B cell (primary cell): Measurements from ENCODE around the gene PTGS2. TPM values are rescaled to one million over a fixed set of nuclear protein-coding genes. Genes with fewer than 3 reads are reported as not detected.

Experiments
- ATAC-seq: fragments of 200-7000 bp; cut with Tn5 transposase; one replicate; pipeline ENCODE4 v1.10.0; 2021; ENCODE audit warnings: low read depth, mild to moderate bottlenecking, moderate number of reproducible peaks, moderate library complexity
- CTCF ChIA-PET: fragments of 350-600 bp; sonication (Branson Sonifier 250); formaldehyde crosslinking; loops from one replicate; lab custom pipeline; 2021; ENCODE audit warnings: antibody characterized with exemption, inconsistent platforms; lab: Charles Lee
- POLR2A ChIA-PET: fragments of 350-600 bp; sonication (Branson Sonifier 250); formaldehyde crosslinking; loops from one replicate; lab custom pipeline; 2021; ENCODE audit warnings: antibody characterized with exemption; lab: Charles Lee
- DNase-seq: peaks from one replicate; pipeline ENCODE4 v3.0.0; 2013
- H2AFZ ChIP-seq: 2 replicates; pipeline ENCODE4 v1.6.1; 2012; ENCODE audit warnings: mild to moderate bottlenecking, low read depth, low read length; ENCODE audit not compliant: insufficient read depth, poor library complexity, severe bottlenecking
- H3K27ac ChIP-seq, 2 donors: 1 replicate in 1 of 2; 2 replicates in 1 of 2; pipeline ENCODE4 v1.5.1; 2012 to 2013; ENCODE audit warnings: low read length in 2 of 2, mild to moderate bottlenecking in 2 of 2, moderate library complexity in 1 of 2
- H3K27me3 ChIP-seq, 4 experiments: fragments of 200-600 bp in 1 of 4; sonication (generic) in 1 of 4; replicated peaks in 1 of 4; 1 replicate in 2 of 4; 2 replicates in 2 of 4; pipeline versions ENCODE4 v1.6.1 to v1.7.0; 2013 to 2016; ENCODE audit warnings: low read length in 3 of 4, mild to moderate bottlenecking in 2 of 4, mixed read lengths in 1 of 4, moderate library complexity in 1 of 4; ENCODE audit not compliant: insufficient read depth in 4 of 4, control insufficient read depth in 3 of 4; ENCODE audit errors: control extremely low read depth in 1 of 4
- H3K36me3 ChIP-seq, 2 experiments: replicated peaks in 1 of 2; 1 replicate in 1 of 2; 2 replicates in 1 of 2; pipeline versions ENCODE4 v1.6.1 to v1.7.1; 2013; ENCODE audit warnings: low read length in 1 of 2; ENCODE audit not compliant: insufficient read depth in 2 of 2, control insufficient read depth in 1 of 2; ENCODE audit errors: control extremely low read depth in 1 of 2, extremely low read depth in 1 of 2
- H3K4me1 ChIP-seq, 2 donors: fragments of 200-600 bp in 1 of 2; sonication (generic) in 1 of 2; 1 replicate in 1 of 2; 2 replicates in 1 of 2; pipeline versions ENCODE4 v1.5.1 to v1.6.1; 2013 to 2017; ENCODE audit warnings: low read length in 2 of 2; ENCODE audit not compliant: control insufficient read depth in 2 of 2, insufficient read depth in 2 of 2
- H3K4me2 ChIP-seq: replicated peaks from 2 replicates; pipeline ENCODE3; 2012; ENCODE audit warnings: mild to moderate bottlenecking, low read depth, low read length; ENCODE audit not compliant: poor library complexity, severe bottlenecking
- H3K4me3 ChIP-seq, 5 experiments: fragments of 200-600 bp in 1 of 5; sonication (generic) in 1 of 5; 1 replicate in 3 of 5; 2 replicates in 2 of 5; pipeline versions ENCODE4 v1.5.1 to v1.7.0; 2011 to 2016; ENCODE audit warnings: low read length in 4 of 5, mild to moderate bottlenecking in 4 of 5, low read depth in 2 of 5, control low read depth in 1 of 5, moderate library complexity in 1 of 5; ENCODE audit not compliant: insufficient read depth in 1 of 5; ENCODE audit errors: control extremely low read depth in 1 of 5, extremely low read depth in 1 of 5
- H3K79me2 ChIP-seq: fragments of 200-600 bp; sonication (generic); one replicate; pipeline ENCODE4 v1.6.0; 2016; ENCODE audit warnings: low read length; ENCODE audit not compliant: control insufficient read depth, insufficient read depth
- H3K9ac ChIP-seq: fragments of 200-600 bp; sonication (generic); 2 replicates; pipeline ENCODE4 v1.6.1; 2017; ENCODE audit warnings: mild to moderate bottlenecking, low read length, moderate library complexity
- H3K9me3 ChIP-seq, 3 donors: one replicate each; pipeline versions ENCODE4 v1.6.1 to v1.7.1; 2013; ENCODE audit warnings: low read length in 2 of 3; ENCODE audit not compliant: control insufficient read depth in 2 of 3, insufficient read depth in 1 of 3; ENCODE audit errors: control extremely low read depth in 1 of 3
- H4K20me1 ChIP-seq: 2 replicates; pipeline ENCODE4 v1.6.0; 2012; ENCODE audit warnings: mild to moderate bottlenecking, low read length; ENCODE audit not compliant: insufficient read depth, control insufficient read depth, poor library complexity, severe bottlenecking
- H3K27ac Mint-ChIP-seq: one replicate; pipeline ENCODE4 v1.8.0; 2021; ENCODE audit warnings: mixed read lengths
- H3K27me3 Mint-ChIP-seq: one replicate; pipeline ENCODE4 v1.8.0; 2021; ENCODE audit warnings: mixed read lengths
- H3K4me1 Mint-ChIP-seq: one replicate; pipeline ENCODE4 v1.8.0; 2021; ENCODE audit warnings: mixed read lengths
- H3K4me3 Mint-ChIP-seq: one replicate; pipeline ENCODE4 v1.8.0; 2021; ENCODE audit warnings: mixed read lengths
- H3K9me3 Mint-ChIP-seq: one replicate; pipeline ENCODE4 v1.8.0; 2022; ENCODE audit warnings: mixed read lengths; ENCODE audit not compliant: insufficient read depth
- EZH2 ChIP-seq: IDR thresholded peaks from 2 replicates; pipeline ENCODE4 v1.6.1; 2012; ENCODE audit warnings: borderline replicate concordance, low read depth, mild to moderate bottlenecking, moderate library complexity, low read length; ENCODE audit not compliant: insufficient read depth, poor library complexity, severe bottlenecking
- WGBS: methylation state at CpG from one replicate; pipeline ENCODE4 v1.1.5; 2013; ENCODE audit warnings: missing lambda C conversion rate; ENCODE audit not compliant: insufficient coverage; 5-methylcytosine and 5-hydroxymethylcytosine counted together
- intact Hi-C: fragments of 100-400 bp; cut with micrococcal nuclease; formaldehyde crosslinking; loops from one replicate; pipeline ENCODE4 v1.10.0; 2022
- polyA plus RNA-seq: library from polyadenylated mRNA; depleted of rRNA; stranded (reverse); fragments of >200 nt; gene quantifications from 2 replicates; pipeline ENCODE4 v1.2.3, GENCODE V29; 2012
- total RNA-seq, 2 donors: library from RNA; stranded (reverse); fragments of 120-200 nt in 1 of 2; gene quantifications; 1 replicate in 1 of 2; 2 replicates in 1 of 2; pipeline versions ENCODE4 v1.2.3 to v1.2.4, GENCODE V29; 2013 to 2022
- TF ChIP-seq, protein P1 (sequence below): fragments of 200-600 bp; IDR thresholded peaks from one replicate; pipeline ENCODE4 v1.8.0; 2022; ENCODE audit warnings: antibody characterized with exemption, mild to moderate bottlenecking

Gene PTGS2
- total and polyA plus RNA-seq, 2 donors (not counting 1 experiment from before 2014, with no cell fraction given), result 0.85 TPM; not detected in 1

DNA sequence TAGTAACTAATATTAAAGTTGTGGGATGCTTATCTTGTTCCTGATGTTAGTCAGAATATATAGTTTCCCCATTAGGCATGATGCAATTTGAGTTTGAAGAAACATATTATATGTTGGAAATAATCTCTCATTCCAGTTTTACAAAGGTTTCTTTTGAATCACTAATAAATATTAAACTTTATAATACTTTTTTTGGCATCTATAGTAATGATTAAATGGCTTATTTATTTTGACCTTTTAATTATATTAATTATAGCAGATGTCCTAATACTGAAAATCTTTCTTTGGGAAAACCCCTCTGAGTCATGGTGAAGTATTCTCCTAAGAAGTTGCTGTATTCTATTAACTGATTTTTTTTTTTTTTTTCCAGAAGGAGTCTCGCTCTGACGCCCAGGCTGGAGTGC, 28.5 kb upstream of the PTGS2 start:
- H3K9me3 ChIP-seq, result no peaks in the 10 kb centered on the region
- no peaks in the 10 kb centered on the region for H3K27me3 ChIP-seq
- no peaks in the 10 kb centered on the region for H3K4me1 ChIP-seq
- no peak for TF ChIP-seq EZH2
- TF ChIP-seq, protein P1, sequence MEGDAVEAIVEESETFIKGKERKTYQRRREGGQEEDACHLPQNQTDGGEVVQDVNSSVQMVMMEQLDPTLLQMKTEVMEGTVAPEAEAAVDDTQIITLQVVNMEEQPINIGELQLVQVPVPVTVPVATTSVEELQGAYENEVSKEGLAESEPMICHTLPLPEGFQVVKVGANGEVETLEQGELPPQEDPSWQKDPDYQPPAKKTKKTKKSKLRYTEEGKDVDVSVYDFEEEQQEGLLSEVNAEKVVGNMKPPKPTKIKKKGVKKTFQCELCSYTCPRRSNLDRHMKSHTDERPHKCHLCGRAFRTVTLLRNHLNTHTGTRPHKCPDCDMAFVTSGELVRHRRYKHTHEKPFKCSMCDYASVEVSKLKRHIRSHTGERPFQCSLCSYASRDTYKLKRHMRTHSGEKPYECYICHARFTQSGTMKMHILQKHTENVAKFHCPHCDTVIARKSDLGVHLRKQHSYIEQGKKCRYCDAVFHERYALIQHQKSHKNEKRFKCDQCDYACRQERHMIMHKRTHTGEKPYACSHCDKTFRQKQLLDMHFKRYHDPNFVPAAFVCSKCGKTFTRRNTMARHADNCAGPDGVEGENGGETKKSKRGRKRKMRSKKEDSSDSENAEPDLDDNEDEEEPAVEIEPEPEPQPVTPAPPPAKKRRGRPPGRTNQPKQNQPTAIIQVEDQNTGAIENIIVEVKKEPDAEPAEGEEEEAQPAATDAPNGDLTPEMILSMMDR, result no peak
- no peak overlapping the region for H2AFZ ChIP-seq
- whole genome bisulfite sequencing, result no CpG with 5 or more reads among the region's 2 CpGs
- Mint-ChIP-seq H3K4me3 (no peak overlapping the region), H3K9me3 (no peaks in the 10 kb centered on the region), H3K4me1 (no peaks in the 10 kb centered on the region), H3K27ac (no peak overlapping the region), H3K27me3 (no peaks in the 10 kb centered on the region)
- no peak overlapping the region for H3K4me3 ChIP-seq
- H3K79me2 ChIP-seq, result no peaks in the 10 kb centered on the region
- intact Hi-C loops, result no loop called here
- POLR2A ChIA-PET, result no interaction called here
- H3K27ac ChIP-seq, result no peak overlapping the region
- H3K9ac ChIP-seq, result no peak overlapping the region
- CTCF ChIA-PET, result no interaction called here
- H3K4me2 ChIP-seq, result no peak overlapping the region
- H3K36me3 ChIP-seq, result no peaks in the 10 kb centered on the region
- no peak for ATAC-seq
- no peaks in the 10 kb centered on the region for H4K20me1 ChIP-seq
- DNase-seq, result no peak

DNA sequence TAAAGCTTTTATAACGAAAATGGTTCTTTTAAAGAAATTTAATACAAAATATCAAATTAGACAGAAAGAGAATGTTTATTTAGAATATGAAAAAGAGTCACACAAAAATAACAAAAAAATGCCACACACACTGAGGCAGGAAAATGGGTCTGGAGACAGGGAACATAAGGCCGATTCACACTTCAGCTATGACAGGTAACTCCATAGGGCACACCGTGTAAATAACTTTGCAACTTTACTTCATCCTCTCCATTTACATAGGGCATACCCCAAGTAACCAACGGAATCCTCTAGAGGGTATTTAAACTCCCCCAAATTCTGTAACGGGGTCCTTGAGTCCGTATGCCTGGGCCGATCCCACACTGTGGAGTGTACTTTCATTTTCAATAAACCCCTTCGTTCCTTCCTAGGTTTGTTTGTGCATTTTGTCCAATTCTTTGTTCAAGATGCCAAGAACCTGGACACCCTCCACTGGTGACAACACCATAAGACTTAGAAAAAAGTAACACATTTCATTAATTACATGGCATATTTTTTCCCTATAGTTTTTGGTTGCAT, 23.1 kb upstream of the PTGS2 start:
- Histone ChIP-seq H3K79me2 (no peaks in the 10 kb centered on the region), H3K36me3 (no peaks in the 10 kb centered on the region), H3K4me3 (no peak overlapping the region), H3K4me2 (no peak overlapping the region), H3K27ac (no peak overlapping the region), H3K27me3 (no peaks in the 10 kb centered on the region), H3K9ac (no peak overlapping the region), H3K9me3 (no peaks in the 10 kb centered on the region), H4K20me1 (no peaks in the 10 kb centered on the region), H2AFZ (no peak overlapping the region), H3K4me1 (no peaks in the 10 kb centered on the region)
- TF ChIP-seq EZH2, result no peak
- TF ChIP-seq, protein P1, result no peak
- ChIA-PET POLR2A (no interaction called here), CTCF (no interaction called here)
- Mint-ChIP-seq H3K9me3 (no peaks in the 10 kb centered on the region), H3K4me1 (no peaks in the 10 kb centered on the region), H3K4me3 (no peak overlapping the region), H3K27ac (no peak overlapping the region), H3K27me3 (no peaks in the 10 kb centered on the region)
- DNase-seq, result no peak
- ATAC-seq, result no peak
- 83% methylated on average over 1 of the region's 8 CpGs for WGBS
- intact Hi-C loops, result no loop called here
